ENCODE results near the gene MICAL3.

DNA sequence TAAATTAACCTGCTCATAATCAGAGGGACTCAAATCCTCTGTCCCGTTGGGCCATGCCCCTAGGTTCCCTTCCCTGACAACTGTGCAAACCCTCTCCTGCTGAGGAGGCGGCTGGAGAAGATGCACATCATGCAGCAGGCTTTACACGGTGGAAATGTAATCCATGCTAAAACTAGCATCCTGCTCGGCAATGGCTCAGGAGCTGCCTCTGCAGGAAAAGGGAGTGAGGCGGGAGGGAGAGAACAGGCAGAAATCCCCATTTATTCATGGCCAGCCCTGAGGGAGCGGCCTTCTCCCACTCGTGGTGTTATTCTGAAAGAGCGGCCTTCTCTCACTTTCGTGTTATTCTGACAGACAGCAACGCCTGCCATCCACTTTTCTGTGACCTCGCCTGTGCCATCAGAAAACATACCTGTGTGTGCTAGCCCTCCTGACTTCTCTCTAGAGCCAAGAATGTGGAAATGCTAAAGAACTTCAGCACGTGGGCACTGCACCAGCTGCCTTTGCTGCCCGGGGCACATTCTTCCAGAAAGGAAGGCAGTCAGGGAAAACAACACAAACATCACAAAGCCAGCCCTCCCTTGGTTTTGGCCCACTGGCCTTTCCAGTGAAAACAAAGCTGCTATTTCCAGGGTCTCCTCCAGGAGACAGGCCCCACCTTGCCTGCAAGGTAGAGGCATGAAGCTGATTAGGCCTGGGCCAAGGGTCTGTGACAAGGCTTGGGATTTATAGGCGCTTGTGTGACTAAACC, 187.2 kb downstream of the MICAL3 start:
- TF ChIP-seq, protein P1, sequence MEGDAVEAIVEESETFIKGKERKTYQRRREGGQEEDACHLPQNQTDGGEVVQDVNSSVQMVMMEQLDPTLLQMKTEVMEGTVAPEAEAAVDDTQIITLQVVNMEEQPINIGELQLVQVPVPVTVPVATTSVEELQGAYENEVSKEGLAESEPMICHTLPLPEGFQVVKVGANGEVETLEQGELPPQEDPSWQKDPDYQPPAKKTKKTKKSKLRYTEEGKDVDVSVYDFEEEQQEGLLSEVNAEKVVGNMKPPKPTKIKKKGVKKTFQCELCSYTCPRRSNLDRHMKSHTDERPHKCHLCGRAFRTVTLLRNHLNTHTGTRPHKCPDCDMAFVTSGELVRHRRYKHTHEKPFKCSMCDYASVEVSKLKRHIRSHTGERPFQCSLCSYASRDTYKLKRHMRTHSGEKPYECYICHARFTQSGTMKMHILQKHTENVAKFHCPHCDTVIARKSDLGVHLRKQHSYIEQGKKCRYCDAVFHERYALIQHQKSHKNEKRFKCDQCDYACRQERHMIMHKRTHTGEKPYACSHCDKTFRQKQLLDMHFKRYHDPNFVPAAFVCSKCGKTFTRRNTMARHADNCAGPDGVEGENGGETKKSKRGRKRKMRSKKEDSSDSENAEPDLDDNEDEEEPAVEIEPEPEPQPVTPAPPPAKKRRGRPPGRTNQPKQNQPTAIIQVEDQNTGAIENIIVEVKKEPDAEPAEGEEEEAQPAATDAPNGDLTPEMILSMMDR (IDR thresholded peaks at IDR 0.05): no peak
- TF ChIP-seq EP300 (IDR thresholded peaks at IDR 0.05; ENCODE audit: low read depth): no peak
